Effector memory CD8-positive, alpha-beta T cell (primary cell): Measurements from ENCODE around the gene SLC6A19.
"Not testable (repeated sequence)": the region's sequence is repeated elsewhere in the genome, so short reads cannot be mapped to it uniquely, and the experiment has no call there.

ENCODE experiments used
- ATAC-seq: fragments of 150-1000 bp; cut with Tn5 transposase; replicated peaks from 2 replicates; pipeline ENCODE4 v1.10.0; 2021; ENCODE audit warnings: mild to moderate bottlenecking, moderate library complexity
- DNase-seq, 3 experiments: peaks; one replicate each; pipeline ENCODE4 v3.0.0; 2021
- H3K27ac Mint-ChIP-seq, 2 donors: one replicate each; pipeline ENCODE4 v1.8.0; 2022; ENCODE audit warnings: mild to moderate bottlenecking in 2 of 2, mixed read lengths in 2 of 2, moderate library complexity in 2 of 2
- H3K27me3 Mint-ChIP-seq, 2 donors: one replicate each; pipeline ENCODE4 v1.8.0; 2022; ENCODE audit warnings: mixed read lengths in 2 of 2
- H3K36me3 Mint-ChIP-seq: one replicate; pipeline ENCODE4 v1.8.0; 2022; ENCODE audit warnings: mild to moderate bottlenecking, moderate library complexity, mixed read lengths; ENCODE audit not compliant: insufficient read depth
- H3K4me1 Mint-ChIP-seq, 2 donors: one replicate each; pipeline ENCODE4 v1.8.0; 2022; ENCODE audit warnings: low read depth in 2 of 2, mixed read lengths in 2 of 2
- H3K4me3 Mint-ChIP-seq, 2 donors: one replicate each; pipeline ENCODE4 v1.8.0; 2022; ENCODE audit warnings: mild to moderate bottlenecking in 2 of 2, mixed read lengths in 2 of 2, moderate library complexity in 2 of 2
- H3K9me3 Mint-ChIP-seq, 2 donors: one replicate each; pipeline ENCODE4 v1.8.0; 2022; ENCODE audit warnings: mixed read lengths in 2 of 2

SLC6A19 gene

DNA sequence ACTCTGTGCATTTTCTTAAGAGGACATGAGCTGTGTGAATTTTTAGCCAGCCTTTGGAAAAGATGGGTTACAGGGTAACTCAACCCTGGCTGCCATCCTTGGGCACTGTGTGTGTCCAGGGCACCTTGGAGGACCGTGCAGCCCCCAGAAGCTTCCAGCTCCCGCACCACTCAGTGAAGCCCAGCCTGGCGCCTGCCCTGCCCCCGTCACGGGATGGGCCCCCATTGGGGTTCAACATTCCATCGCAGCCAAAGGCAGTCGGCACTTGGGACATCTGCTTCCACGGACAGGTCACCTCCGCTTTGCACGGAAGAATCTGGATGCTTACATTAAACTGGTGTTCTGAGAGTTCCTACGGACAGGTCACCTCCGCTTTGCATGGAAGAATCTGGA lies 21.9 kb downstream of the SLC6A19 start:
- ATAC-seq (no peak), DNase-seq (no peak)
- Mint-ChIP-seq H3K27me3 (peaks cover 19 to 39% of the 10 kb centered on the region in 2 donors), H3K27ac (no peak overlapping the region), H3K36me3 (peaks cover 4% of the 10 kb centered on the region), H3K4me3 (no peak overlapping the region), H3K4me1 (peaks cover 0 to under 1% of the 10 kb centered on the region in 2 donors), H3K9me3 (no peaks in the 10 kb centered on the region)

DNA sequence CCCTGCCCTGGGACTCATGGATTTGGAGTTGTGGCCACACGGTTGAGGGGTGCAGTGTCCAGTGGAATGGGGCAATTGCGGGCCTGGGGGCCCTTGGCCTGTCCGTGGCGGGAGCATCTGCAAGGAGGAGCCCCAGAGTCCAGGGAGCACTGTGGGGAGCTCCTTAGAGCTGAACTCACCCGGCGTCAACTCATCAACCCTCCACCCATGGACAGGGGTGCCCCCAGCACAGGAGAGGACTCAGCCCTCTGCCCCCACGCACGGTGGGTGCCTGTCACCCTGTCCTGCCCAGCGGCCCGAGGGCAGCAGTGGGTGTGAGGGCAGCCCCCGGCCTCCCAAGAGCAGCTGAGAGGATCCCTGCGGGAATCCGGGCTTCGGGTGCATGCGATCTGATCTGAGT lies 23.2 kb downstream of the SLC6A19 start:
- Mint-ChIP-seq H3K36me3 (peaks cover 4% of the 10 kb centered on the region), H3K9me3 (no peaks in the 10 kb centered on the region), H3K4me1 (peaks cover 0 to 3% of the 10 kb centered on the region in 2 donors), H3K27me3 (peaks cover 26 to 39% of the 10 kb centered on the region in 2 donors), H3K4me3 (no peak overlapping the region), H3K27ac (no peak overlapping the region)
- ATAC-seq (no peak), DNase-seq (no peak)

DNA sequence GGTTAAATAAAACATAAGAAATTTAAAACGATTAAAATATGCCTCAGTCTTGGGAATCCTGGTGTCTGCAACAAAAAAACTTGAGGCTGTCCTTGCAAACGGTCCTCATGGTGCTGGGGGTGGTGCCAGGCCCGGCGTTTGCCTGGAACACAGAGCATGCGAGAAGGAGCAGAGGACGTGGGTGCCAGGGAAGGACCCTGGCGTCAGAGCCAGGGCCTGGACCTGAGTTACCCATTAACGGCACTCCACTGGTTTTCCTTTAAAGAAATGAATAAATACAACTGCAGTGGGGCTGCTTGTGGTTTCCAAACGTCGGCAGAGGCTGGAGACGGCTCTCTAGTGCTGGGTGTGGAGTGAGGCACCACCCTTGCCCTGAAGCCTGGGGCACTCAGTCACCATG lies 23.7 kb downstream of the SLC6A19 start, which contains the start of gene SLC6A18:
Gene SLC6A18, plus strand, starts transcription at position 301 of the 400 bp plus-strand sequence. Its CDS starts 97 bp downstream, at position 398.
- DNase-seq, result no peak
- peaks cover 4% of the 10 kb centered on the region for H3K36me3 Mint-ChIP-seq
- no peak within 1 kb of the TSS for H3K27ac Mint-ChIP-seq
- H3K4me3 Mint-ChIP-seq, result no peak within 1 kb of the TSS
- H3K9me3 Mint-ChIP-seq, result no peaks in the 10 kb centered on the region
- ATAC-seq, result no peak
- H3K4me1 Mint-ChIP-seq, result peaks cover 3% of the 10 kb centered on the region in 2 donors
- peaks cover 30 to 41% of the 10 kb centered on the region in 2 donors for H3K27me3 Mint-ChIP-seq

DNA sequence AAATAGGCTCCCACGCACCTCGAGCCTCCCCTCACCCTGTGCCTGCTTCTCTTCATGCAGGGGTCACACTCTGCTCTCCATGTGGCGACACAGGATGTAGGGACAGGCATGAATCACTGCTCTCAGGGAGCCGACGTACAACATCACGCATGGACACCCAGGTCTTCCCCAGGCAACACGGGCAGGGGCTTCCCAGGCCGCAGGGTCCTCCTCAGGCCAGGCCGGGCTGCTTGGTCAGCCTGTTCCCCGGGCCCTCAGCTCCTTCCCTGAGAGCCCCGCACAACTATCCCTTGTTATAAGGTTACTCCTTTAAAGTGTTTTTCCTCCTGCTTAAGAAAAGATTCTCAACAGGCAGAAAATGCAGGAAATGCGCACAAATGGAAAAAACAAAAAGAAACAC lies 24.8 kb downstream of the SLC6A19 start:
- H3K4me1 Mint-ChIP-seq, result peaks cover 3% of the 10 kb centered on the region in 2 donors
- DNase-seq (no peak), ATAC-seq (no peak)
- H3K27ac Mint-ChIP-seq, result no peak overlapping the region
- H3K4me3 Mint-ChIP-seq, result no peak overlapping the region
- no peaks in the 10 kb centered on the region for H3K9me3 Mint-ChIP-seq
- peaks cover 4% of the 10 kb centered on the region for H3K36me3 Mint-ChIP-seq
- peaks cover 36 to 53% of the 10 kb centered on the region in 2 donors for H3K27me3 Mint-ChIP-seq

DNA sequence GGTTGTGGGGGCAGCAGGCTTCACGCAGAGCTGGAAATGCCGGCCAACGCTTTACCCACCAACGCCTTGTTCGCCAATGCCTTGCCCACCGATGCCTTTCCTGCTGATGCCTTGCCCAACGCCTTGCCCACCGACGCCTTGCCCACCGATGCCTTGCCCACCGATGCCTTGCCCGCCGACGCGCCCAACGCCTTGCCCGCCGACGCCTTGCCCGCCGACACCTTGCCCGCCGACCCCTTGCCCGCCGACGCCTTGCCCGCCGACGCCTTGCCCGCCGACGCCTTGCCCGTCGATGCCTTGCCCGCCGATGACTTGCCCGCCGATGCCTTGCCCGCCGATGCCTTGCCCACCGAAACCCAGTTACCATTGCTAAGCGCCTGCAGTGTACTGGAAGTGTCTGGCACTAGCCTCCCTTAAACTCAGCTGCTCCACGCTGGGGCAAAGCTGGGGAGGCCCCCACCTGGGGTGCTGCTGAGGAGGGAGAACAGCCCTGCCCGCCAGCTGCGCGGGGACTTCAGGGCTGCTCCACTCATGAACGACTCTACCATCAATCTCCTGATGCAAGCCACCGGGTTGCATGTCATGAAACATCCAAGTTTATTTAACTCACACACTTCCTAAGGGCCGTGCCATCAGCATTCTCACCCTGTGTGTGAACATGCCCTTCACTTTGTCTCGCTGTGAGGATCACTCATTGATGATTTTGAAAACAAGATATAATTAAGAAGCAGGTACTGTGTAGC lies 25.6 kb downstream of the SLC6A19 start:
- no peak overlapping the region for H3K4me3 Mint-ChIP-seq

DNA sequence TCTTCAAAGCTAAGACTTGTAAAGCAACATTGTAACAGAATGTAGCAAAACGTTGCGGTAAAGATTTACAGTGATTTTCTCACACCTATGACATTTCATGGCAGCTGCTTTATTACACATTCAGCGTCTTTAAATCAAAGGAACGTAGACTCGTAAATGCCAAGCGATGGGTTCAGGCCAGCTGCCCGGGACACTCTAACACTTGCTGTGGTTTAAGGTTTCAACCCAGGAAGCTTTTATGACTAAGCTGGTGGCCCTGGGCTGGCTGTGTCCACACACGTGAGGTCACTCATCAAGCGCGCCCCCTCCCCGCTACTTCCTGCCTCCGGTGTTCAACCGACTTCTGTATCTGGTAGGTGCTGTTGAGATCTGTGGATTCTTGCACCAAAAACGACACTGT lies 26.3 kb downstream of the SLC6A19 start:
- H3K4me1 Mint-ChIP-seq, result peaks cover 3% of the 10 kb centered on the region in 2 donors
- H3K27me3 Mint-ChIP-seq, result peaks cover 36 to 57% of the 10 kb centered on the region in 2 donors
- no peaks in the 10 kb centered on the region for H3K9me3 Mint-ChIP-seq
- H3K4me3 Mint-ChIP-seq, result no peak overlapping the region
- DNase-seq (no peak), ATAC-seq (no peak)
- H3K27ac Mint-ChIP-seq, result no peak overlapping the region
- no peaks in the 10 kb centered on the region for H3K36me3 Mint-ChIP-seq

More for the DNA sequence above, 25.6 kb downstream of the SLC6A19 start:
- Mint-ChIP-seq H3K36me3 (no peaks in the 10 kb centered on the region), H3K27me3 (peaks cover 36 to 53% of the 10 kb centered on the region in 2 donors), H3K27ac (no peak overlapping the region), H3K4me1 (peaks cover 3% of the 10 kb centered on the region in 2 donors), H3K9me3 (no peaks in the 10 kb centered on the region)
- no peak for ATAC-seq
- no peak for DNase-seq

DNA sequence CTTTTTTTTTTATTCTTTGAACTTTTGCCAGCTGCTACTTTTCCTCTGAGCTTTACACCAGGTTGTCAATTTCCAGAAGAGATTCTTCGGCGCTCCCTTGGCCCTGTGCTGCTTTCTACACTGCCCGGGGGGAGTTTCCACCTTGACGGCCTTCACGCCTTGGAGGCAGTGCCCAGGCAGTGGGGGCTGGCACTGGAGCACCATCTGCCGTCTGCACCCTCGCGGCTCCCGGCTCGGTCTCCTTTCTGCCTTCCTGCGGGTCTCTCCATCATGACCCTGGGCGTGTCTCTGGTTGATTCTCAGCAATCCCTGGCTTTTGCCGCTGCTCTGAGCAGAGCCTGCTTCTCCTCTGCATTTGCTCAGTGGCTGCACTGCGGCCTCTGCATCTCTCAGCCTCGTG lies 26.7 kb downstream of the SLC6A19 start:
- peaks cover 3% of the 10 kb centered on the region in 2 donors for H3K4me1 Mint-ChIP-seq
- no peaks in the 10 kb centered on the region for H3K36me3 Mint-ChIP-seq
- H3K27me3 Mint-ChIP-seq, result peaks cover 36 to 61% of the 10 kb centered on the region in 2 donors
- no peak overlapping the region for H3K4me3 Mint-ChIP-seq
- H3K27ac Mint-ChIP-seq, result no peak overlapping the region
- ATAC-seq, result no peak
- no peak for DNase-seq
- H3K9me3 Mint-ChIP-seq, result no peaks in the 10 kb centered on the region

DNA sequence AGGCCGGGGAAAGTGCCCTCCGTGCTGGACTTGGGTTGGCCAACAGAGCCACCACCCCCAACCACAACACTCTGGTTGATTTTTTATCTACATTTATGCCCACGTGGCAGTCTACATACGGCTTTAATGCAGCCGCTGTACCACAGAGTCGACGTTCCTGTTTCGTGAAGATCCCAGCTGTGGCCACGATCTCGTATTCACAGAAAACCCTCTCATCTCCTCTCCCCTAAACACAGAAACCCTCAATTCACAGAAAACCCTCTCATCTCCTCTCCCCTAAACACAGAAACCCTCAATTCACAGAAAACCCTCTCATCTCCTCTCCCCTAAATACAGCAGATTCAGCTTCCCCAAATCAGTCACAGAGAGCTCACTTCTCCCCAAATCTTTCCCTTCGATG lies 27.6 kb downstream of the SLC6A19 start:
- not testable (repeated sequence) for H3K27ac Mint-ChIP-seq, ATAC-seq, DNase-seq, H3K4me3 Mint-ChIP-seq, H3K4me1 Mint-ChIP-seq, H3K9me3 Mint-ChIP-seq, H3K36me3 Mint-ChIP-seq
- H3K27me3 Mint-ChIP-seq, result peaks cover 36 to 62% of the 10 kb centered on the region in 2 donors

DNA sequence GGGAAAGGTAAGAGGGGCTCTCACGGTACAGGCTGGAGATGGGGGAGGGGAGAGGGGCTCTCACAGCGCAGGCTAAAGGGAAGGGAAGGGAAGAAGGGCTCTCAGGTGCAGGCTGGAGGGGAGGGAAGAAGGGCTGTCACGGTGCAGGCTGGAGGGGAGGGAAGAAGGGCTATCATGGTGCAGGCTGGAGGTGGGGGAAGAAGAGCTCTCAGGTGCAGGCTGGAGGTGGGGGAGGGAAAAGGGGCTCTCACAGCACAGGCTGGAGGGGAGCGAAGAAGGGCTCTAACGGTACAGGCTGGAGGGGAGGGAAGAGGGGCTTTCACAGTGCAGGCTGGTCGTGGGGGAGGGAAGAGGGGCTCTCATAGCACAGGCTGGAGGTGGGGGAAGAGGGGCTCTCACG lies 28.4 kb downstream of the SLC6A19 start:
- H3K4me1 Mint-ChIP-seq, result peaks cover 3% of the 10 kb centered on the region in 2 donors
- no peak overlapping the region for H3K4me3 Mint-ChIP-seq
- no peaks in the 10 kb centered on the region for H3K9me3 Mint-ChIP-seq
- no peak for ATAC-seq
- no peak overlapping the region for H3K27ac Mint-ChIP-seq
- no peaks in the 10 kb centered on the region for H3K36me3 Mint-ChIP-seq
- H3K27me3 Mint-ChIP-seq, result peaks cover 36 to 62% of the 10 kb centered on the region in 2 donors
- DNase-seq, result no peak

DNA sequence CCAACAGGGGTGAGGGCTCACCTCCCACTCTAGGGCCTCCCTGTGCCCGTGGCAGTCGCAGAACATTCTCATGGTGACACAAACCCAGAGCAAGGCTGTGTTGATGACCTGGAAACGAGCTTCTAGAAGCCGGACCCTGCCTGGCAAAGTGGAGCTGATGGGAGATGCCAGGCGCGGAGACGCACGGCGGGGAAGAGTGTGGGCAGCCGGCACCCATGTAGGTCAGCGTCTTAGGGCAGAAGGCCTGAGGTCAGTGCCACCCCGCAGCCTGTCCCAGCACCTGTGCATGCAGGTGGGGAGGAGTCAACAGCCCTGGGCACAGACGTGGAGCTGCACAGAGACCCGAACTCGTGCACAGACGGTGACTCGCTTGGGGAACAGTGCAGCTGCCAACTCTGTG lies 29.2 kb downstream of the SLC6A19 start:
- H3K9me3 Mint-ChIP-seq, result peaks cover 0 to 4% of the 10 kb centered on the region in 2 donors
- H3K4me1 Mint-ChIP-seq, result peaks cover 3% of the 10 kb centered on the region in 2 donors
- ATAC-seq, result no peak
- no peak for DNase-seq
- H3K36me3 Mint-ChIP-seq, result no peaks in the 10 kb centered on the region
- H3K27me3 Mint-ChIP-seq, result peaks cover 36 to 61% of the 10 kb centered on the region in 2 donors
- no peak overlapping the region for H3K4me3 Mint-ChIP-seq
- no peak overlapping the region for H3K27ac Mint-ChIP-seq

DNA sequence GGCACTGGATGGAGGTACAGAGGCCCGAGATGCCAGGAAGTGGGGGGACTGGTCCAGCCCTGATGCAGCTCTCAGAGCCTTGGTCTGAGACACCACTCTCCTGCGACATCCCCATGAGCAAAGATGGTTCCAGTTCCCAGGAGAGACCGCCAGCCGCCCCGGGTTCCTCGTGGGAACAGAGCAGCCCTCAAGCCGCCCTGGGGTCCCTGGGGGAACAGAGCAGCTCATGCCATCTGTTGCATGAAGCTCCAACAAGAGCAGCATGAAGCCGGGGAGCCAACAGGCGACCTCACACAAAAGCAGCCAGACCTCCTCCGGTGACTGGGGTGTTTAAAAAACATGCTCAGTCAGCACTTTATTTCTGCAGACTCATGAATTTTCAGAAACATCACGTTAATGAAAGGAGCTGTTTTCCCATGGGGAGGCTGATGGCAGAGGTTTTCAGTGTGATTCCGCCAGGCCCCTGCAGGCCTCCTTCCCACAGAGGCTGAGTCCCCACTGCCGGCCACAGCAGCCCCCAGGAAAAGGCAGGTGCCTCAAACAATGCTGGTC lies 30.0 kb downstream of the SLC6A19 start:
- peaks cover 3% of the 10 kb centered on the region in 2 donors for H3K4me1 Mint-ChIP-seq
- no peak overlapping the region for H3K27ac Mint-ChIP-seq
- peaks cover 2 to 12% of the 10 kb centered on the region in 2 donors for H3K9me3 Mint-ChIP-seq
- ATAC-seq (no peak), DNase-seq (no peak)
- H3K36me3 Mint-ChIP-seq, result no peaks in the 10 kb centered on the region
- no peak overlapping the region for H3K4me3 Mint-ChIP-seq
- H3K27me3 Mint-ChIP-seq, result peaks cover 31 to 53% of the 10 kb centered on the region in 2 donors

DNA sequence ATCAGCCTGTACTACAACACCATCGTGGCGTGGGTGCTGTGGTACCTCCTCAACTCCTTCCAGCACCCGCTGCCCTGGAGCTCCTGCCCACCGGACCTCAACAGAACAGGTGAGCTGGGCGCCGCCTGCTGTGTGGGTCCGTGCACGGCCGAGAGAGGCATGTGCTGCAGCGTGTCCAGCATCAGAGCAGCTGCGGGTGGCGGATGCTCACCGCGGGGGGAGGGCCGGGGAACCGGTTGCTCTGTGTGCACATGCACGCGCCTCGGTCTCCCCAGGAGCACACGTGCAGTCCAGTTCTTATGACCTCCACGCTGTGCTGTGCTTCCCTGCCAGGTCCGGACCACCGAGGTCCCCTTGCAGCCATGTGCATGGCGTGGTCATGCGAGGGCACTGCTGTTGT lies 31.4 kb downstream of the SLC6A19 start:
- Mint-ChIP-seq H3K9me3 (peaks cover 2 to 12% of the 10 kb centered on the region in 2 donors), H3K36me3 (no peaks in the 10 kb centered on the region), H3K4me1 (peaks cover 3% of the 10 kb centered on the region in 2 donors), H3K4me3 (no peak overlapping the region), H3K27ac (no peak overlapping the region), H3K27me3 (peaks cover 25 to 55% of the 10 kb centered on the region in 2 donors)
- DNase-seq, result no peak
- ATAC-seq, result no peak

DNA sequence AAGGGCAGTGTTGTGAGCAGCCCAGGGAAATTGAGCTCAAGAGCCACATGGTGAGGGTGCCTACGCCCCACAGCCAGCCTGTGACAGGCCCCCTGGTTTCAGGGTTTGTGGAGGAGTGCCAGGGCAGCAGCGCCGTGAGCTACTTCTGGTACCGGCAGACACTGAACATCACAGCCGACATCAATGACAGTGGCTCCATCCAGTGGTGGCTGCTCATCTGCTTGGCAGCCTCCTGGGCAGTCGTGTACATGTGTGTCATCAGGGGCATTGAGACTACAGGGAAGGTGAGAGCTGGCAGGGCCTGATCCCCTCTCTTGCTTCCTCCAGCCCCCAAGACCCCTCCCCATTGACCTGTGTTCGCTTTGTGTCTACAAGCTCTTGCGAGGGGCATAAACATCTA lies 34.0 kb downstream of the SLC6A19 start:
- H3K4me1 Mint-ChIP-seq, result no peaks in the 10 kb centered on the region
- H3K27me3 Mint-ChIP-seq, result peaks cover 3 to 37% of the 10 kb centered on the region in 2 donors
- no peak for ATAC-seq
- no peak overlapping the region for H3K27ac Mint-ChIP-seq
- H3K9me3 Mint-ChIP-seq, result peaks cover 2 to 12% of the 10 kb centered on the region in 2 donors
- no peak for DNase-seq
- H3K36me3 Mint-ChIP-seq, result no peaks in the 10 kb centered on the region
- H3K4me3 Mint-ChIP-seq, result no peak overlapping the region

DNA sequence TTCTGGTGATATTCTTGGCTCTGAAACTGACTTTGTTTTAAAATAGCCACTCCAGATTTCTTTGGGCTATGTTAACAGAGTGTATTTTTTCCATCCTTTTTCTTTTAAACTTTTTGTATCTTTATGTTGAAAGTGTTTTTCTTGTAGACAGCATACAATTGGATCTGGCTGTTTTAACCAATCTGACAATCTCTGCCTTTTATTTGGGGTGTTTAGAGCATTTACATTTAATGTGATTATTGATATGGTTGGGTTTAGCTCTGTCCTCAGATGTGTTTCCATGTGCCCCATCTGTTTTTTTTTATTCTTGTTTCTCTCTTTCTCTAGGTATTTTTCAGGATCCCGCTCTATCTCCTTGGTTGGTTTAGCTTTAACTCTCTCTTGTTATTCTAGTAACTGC lies 34.4 kb downstream of the SLC6A19 start:
- DNase-seq (no peak), ATAC-seq (no peak)
- Mint-ChIP-seq H3K36me3 (no peaks in the 10 kb centered on the region), H3K27me3 (peaks cover 0 to 37% of the 10 kb centered on the region in 2 donors), H3K4me1 (no peaks in the 10 kb centered on the region), H3K27ac (no peak overlapping the region), H3K4me3 (no peak overlapping the region), H3K9me3 (peaks cover 2 to 12% of the 10 kb centered on the region in 2 donors)
